Left lobe of liver (tissue), 2 donors: Measurements from ENCODE around the gene BMP7. TPM values are rescaled to one million over a fixed set of nuclear protein-coding genes. Genes with fewer than 3 reads are reported as not detected.

Source experiments
- ATAC-seq: fragments of 200-7000 bp; cut with Tn5 transposase; one replicate; pipeline ENCODE4 v1.9.1; 2020; ENCODE audit warnings: mild to moderate bottlenecking, moderate library complexity
- DNase-seq: peaks from one replicate; pipeline ENCODE4 v3.0.0-alpha.2; 2020; ENCODE audit warnings: low spot score
- total RNA-seq: library from RNA; stranded (reverse); gene quantifications from one replicate; pipeline ENCODE4 v1.2.1, GENCODE V29; 2021
- donor health status: DM: no; HTN: no; CAD: no; lungs with moderate emphysema.
- donor health status: DM: no; HTN: yes; CAD: no.

The BMP7 gene
- total RNA-seq, 1 donor from 2014 or later: 0.38 TPM

GRCh38 chr20:57134804-57135203 is 131.6 kb downstream of the BMP7 start:
- ATAC-seq: no peak
- no peak for DNase-seq

DNA sequence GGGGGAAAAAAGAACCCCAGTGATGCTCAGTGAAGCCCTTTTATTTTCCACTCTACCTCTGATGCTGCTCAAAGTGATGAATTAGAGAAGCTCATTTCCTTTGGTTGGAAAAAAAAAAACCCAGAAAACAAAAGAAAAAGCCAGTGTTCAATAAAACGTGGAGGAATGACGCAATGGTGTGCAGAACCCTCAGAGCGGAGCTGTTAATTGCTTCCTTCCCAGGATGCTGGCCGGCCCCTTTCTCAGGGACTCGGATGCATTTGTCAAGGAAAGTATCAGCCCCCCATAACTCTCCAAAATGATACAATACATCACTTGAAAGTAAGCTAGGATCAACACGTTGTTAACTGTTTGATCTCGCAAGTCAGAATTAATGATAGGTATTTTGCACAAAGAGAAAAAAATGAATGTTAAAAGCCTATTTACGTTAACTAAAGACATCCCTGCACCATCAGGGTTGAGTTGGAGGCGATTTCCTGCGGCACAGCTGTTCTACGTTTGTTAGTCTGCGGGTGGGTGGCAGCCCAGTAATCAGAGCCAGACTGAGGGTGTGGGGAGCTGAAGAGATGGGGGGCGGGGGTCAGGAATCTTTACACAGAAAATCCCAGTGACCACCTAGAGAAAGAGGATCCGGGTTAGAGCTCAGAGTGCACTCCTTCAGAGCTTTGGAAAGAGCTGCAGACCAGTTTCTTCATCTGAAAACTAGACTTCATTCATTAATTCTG is 132.4 kb downstream of the BMP7 start:
- no peak for DNase-seq
- ATAC-seq: no peak

GRCh38 chr20:57131601-57132391 is 134.6 kb downstream of the BMP7 start:
- ATAC-seq (no peak), DNase-seq (no peak)

DNA sequence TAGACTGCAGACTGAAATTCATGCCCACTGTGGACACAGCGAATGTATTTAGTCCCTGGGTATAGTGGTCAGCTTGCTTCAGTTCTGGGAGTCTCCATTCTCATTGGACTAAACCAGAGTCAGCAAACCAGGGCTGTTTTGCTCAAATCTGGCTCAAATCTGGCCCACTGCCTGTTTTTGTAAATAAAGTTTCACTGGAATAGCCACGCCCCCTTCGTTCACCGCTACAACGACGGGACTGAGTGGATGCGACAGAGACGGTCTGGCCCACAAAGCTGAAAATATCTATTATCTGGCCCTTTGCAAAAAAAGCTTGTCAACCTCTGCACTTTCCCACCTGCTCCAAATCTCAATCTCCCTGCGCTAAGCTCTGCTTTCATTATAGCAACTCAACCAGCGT is 135.4 kb downstream of the BMP7 start:
- DNase-seq (no peak), ATAC-seq (no peak)

DNA sequence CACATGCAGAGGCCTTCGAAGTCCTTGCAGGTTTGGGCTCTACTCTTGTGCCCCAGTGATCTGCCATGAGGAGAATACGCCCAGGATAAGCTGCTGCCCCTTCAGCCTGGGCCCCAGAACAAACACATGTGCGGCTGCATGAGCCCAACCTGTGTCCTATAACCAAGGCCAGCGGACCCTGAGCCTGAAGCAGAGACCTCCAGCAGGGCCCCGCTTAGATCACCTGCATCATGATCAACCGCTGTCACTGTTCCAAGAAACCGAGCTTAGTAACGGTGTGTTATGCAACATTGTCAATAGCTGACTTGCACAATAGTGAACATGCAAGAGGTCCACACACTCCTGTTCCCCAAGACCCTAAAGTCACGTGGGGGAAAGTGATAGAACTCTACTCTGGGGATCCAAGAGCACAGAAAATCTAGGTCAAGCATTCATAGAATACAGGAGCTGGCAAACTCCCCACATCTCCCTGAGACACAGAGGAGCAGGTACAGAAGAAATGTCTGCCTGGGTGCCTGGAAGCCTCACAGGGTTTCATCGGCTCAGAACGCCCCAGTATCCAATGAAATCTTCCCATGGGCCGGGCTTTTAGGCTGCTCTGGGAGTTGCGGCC is 136.2 kb downstream of the BMP7 start:
- ATAC-seq (peak; percentile 86), DNase-seq (peak; percentile 68)

DNA sequence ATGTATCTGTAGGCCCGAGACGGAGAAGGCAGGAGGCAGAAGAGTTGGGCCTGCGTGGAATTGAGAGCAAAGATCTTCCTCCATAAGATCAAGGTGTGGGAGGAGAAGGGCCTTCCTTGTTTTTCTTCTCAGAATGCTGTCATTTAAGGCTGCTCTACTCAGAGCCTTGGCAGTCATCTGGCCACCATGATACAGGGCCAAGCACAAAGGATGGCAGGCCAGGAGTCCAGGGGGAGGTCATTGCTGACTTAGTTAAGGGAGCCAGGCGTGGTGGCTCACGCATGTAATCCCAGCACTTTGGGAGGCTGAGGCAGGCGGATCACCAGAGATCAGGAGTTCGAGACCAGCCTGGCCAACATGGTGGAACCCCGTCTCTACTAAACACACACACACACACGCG is 137.1 kb downstream of the BMP7 start:
- DNase-seq (no peak), ATAC-seq (no peak)

- no peak for DNase-seq
Observed at GRCh38 chr20:57128044-57128757, 138.2 kb downstream of the BMP7 start.

DNA sequence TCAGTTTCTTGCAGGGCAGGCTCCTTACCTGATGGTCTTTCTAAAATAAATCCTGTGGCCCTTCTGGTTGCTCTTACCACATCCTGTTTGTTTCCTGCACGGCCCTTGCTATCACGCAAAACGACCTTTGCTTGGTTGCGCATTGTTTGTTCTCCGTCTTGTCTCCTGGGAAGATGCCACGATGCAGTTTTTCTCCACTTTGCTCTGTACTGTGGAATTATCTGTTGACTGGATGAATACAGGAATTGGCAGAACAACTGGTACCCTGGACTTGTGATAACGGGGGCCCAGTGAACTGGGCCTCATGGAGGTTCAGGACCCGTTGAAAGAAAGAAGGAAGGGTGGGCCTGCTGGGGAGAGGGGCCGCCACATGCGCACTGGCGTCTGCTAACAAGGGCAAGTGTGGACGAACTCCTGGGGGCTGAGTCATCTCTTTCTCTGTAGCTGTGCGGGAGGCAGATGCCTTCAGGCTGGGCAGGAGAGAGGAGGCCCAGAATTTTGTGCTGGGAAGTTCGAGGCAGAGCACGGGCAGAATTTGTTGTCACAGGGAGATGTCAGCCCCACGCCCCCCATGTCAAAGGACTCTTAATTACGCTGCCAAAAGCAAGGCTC is 139.9 kb downstream of the BMP7 start:
- DNase-seq: no peak
- ATAC-seq: no peak

More at GRCh38 chr20:57128044-57128757, 138.2 kb downstream of the BMP7 start:
- no peak for ATAC-seq

DNA sequence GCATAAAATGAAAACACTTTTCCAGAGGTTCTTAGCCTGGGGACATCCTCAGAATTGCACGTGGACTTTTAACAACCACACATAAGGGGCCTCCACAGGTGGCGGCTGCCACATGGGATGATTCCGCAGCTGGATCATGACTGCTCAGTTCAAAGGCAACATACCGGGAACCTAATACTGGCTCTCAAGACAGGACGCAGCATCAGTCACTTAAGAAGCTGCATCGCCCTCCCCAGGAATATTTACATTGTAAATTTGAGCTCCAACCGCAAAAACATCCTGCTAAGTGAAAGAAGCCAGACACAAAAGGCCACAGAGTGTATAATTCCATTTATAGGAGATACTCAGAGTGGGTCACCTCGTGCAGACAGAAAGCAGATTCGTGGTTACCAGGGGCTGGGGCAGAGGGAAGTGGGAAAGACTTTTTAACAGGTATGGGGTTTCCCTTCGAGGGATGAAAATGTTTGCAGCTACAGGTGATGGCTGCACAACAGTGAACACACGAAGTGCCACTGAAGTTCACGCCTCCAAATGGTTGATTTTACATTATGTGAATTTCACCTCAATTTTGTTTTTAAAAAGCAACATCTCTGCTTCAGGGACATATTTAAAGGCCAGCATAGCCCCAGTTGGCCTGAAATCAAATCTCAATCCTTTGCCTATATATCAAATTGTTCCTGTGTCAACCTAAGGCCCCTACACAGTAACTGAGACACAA is 141.5 kb downstream of the BMP7 start:
- DNase-seq (no peak), ATAC-seq (no peak)

- DNase-seq: no peak
- ATAC-seq: no peak
Observed at GRCh38 chr20:57124366-57124765, 142.1 kb downstream of the BMP7 start.

GRCh38 chr20:57123504-57123903 is 142.9 kb downstream of the BMP7 start:
- ATAC-seq (no peak), DNase-seq (no peak)

DNA sequence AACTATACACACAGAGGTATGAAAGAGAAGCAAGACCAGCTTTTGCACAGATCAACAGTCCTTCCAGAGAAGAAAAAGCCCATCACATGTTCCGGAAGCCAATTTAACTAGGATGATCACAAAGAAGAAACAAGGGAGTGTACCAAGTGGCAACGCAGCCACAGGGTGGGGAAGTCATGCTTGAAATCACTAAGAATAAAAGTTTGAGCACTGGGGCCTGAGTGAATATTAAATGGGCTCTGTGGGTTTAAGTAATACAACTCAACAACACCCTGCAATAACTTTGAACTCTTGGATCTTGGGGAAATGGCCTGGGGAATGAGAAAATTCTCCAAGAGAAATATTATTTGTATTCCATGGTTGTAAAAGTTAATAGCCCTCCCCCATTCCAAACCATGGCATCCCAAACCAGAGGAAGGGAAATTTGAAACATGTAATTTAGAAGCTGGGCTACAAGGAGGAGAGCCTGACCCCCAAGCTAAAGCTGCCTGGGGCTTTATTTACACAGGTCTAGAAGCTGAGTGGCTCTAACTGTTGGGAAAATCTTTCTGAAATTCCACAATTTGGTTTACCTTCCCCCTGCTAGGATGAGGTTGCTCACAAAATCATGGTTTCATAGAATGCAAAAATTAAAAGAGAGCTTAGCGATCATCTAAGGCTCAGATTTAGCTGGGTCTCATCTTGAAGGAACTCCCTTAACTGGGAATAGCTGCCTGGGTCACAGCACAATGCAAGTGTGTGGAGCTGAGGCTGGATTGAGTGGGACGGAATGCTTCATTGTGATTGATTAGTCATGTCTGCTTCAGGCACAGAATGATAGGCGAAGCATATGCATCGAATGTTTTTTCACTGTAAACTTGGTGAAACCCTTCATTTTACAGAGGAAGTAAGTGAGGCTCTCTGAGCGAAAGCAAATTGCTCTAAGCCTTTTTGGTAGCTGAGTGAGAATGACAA is 143.6 kb downstream of the BMP7 start:
- DNase-seq: no peak
- no peak for ATAC-seq

DNA sequence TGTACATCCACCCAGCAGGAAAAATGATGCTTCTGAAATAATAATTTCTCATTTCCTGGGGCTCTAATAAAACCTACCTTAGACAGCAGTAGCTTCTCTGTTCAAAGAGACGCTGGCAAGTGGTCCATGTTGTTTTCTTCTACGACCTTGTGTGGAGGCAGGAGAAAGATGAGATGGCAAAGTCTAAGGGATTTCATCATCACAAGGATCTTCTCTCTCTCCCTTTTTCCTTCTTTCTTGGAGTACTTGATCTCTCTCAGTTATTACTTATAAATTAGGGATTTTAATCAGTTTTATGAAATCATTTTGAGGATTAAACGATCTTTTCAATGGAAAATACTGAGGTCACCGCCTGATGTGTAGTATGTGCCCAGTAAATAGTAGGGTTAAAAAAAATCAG is 147.5 kb downstream of the BMP7 start:
- DNase-seq (no peak), ATAC-seq (no peak)

Other genes starting within 250 kb of the BMP7 start
- gene SPO11, start 63.2 kb upstream of the BMP7 start, total RNA-seq: not detected
- gene RAE1, start 84.6 kb upstream of the BMP7 start, total RNA-seq: 9.0 TPM
- 6.0 TPM for gene RBM38, start 124.8 kb upstream of the BMP7 start, total RNA-seq